Erythroblast (primary cell): ENCODE data around the gene OR2L2.
"Not testable (repeated sequence)": the region's sequence is repeated elsewhere in the genome, so short reads cannot be mapped to it uniquely, and the experiment has no call there.

Experiments used
- DNase-seq, 2 experiments: peaks; one replicate each; lab custom pipeline; 2025; lab: John Stamatoyannopoulos, UW
- GATA1 ChIP-seq: IDR thresholded peaks from 2 replicates; pipeline ENCODE4 v1.6.1; 2011; ENCODE audit warnings: low read depth, mild to moderate bottlenecking, control low read depth, low read length, moderate library complexity
- POLR2A ChIP-seq: IDR thresholded peaks from 2 replicates; pipeline ENCODE4 v1.6.1; 2011; ENCODE audit warnings: mild to moderate bottlenecking, low read length

OR2L2 gene

GRCh38 chr1:248029770-248030169 is at the start of gene OR2L2:
Gene OR2L2 (plus strand): TSS chr1:248030070. CDS start chr1:248038268, 8,198 bp downstream.
- DNase-seq, result no peak
- TF ChIP-seq POLR2A (no peak), GATA1 (no peak)

GRCh38 chr1:247992986-247993385 is 36.9 kb upstream of the OR2L2 start:
- no peak for TF ChIP-seq GATA1
- TF ChIP-seq POLR2A, result no peak
- DNase-seq, result no peak

- TF ChIP-seq GATA1, result no peak
- no peak for TF ChIP-seq POLR2A
- DNase-seq, result peak; percentile 48 to 89
Measured at GRCh38 chr1:247998811-247999210, 31.1 kb upstream of the OR2L2 start.

- TF ChIP-seq GATA1 (no peak), POLR2A (no peak)
- DNase-seq, result no peak
Measured at GRCh38 chr1:248000169-248000568, 29.7 kb upstream of the OR2L2 start.

- TF ChIP-seq POLR2A, result no peak
- no peak for TF ChIP-seq GATA1
Measured at GRCh38 chr1:248007778-248008177, 22.1 kb upstream of the OR2L2 start.

GRCh38 chr1:248009681-248010080 is 20.2 kb upstream of the OR2L2 start:
- peak; percentile 23 to 41 for DNase-seq
- TF ChIP-seq GATA1 (no peak), POLR2A (no peak)

More at GRCh38 chr1:248007778-248008177, 22.1 kb upstream of the OR2L2 start:
- no peak for DNase-seq

- no peak for DNase-seq
- TF ChIP-seq GATA1 (no peak), POLR2A (no peak)
Measured at GRCh38 chr1:248013229-248013710, 16.6 kb upstream of the OR2L2 start, which contains the start of gene OR2L5. Gene OR2L5 (plus strand): TSS chr1:248013660. CDS start chr1:248021948, 8,288 bp downstream.

GRCh38 chr1:248015803-248016202 is 14.1 kb upstream of the OR2L2 start:
- TF ChIP-seq POLR2A, result no peak
- TF ChIP-seq GATA1, result no peak
- DNase-seq, result no peak

- TF ChIP-seq GATA1, result no peak
- no peak for TF ChIP-seq POLR2A
- no peak for DNase-seq
Measured at GRCh38 chr1:248045209-248045608, 15.3 kb downstream of the OR2L2 start.

GRCh38 chr1:248046536-248046935 is 16.7 kb downstream of the OR2L2 start, which contains the start of gene OR2L3:
Gene OR2L3 (plus strand): TSS chr1:248046836. CDS start chr1:248060682, 13,846 bp downstream.
- DNase-seq, result no peak
- TF ChIP-seq POLR2A, result no peak
- TF ChIP-seq GATA1, result no peak

- TF ChIP-seq GATA1 (no peak), POLR2A (no peak)
- no peak for DNase-seq
Measured at GRCh38 chr1:248047008-248047407, 17.1 kb downstream of the OR2L2 start.

GRCh38 chr1:248054671-248055070 is 24.8 kb downstream of the OR2L2 start:
- TF ChIP-seq POLR2A (no peak), GATA1 (no peak)
- DNase-seq, result no peak

- DNase-seq, result no peak
- TF ChIP-seq GATA1, result no peak
- TF ChIP-seq POLR2A, result no peak
Measured at GRCh38 chr1:248055261-248055660, 25.4 kb downstream of the OR2L2 start.

GRCh38 chr1:248065071-248065470 is 35.2 kb downstream of the OR2L2 start:
- TF ChIP-seq POLR2A (no peak), GATA1 (no peak)

GRCh38 chr1:248065604-248066003 is 35.7 kb downstream of the OR2L2 start:
- TF ChIP-seq GATA1 (no peak), POLR2A (no peak)

More at GRCh38 chr1:248065071-248065470, 35.2 kb downstream of the OR2L2 start:
- no peak for DNase-seq

GRCh38 chr1:248083864-248084263 is 54.0 kb downstream of the OR2L2 start:
- not testable (repeated sequence) for DNase-seq

More at GRCh38 chr1:248065604-248066003, 35.7 kb downstream of the OR2L2 start:
- DNase-seq, result no peak
